HG03342 (cell line): ENCODE results near the gene NCSTN.

Source experiments
- ATAC-seq: cut with Tn5 transposase; IDR thresholded peaks from one replicate; pipeline ENCODE4 v1.9.1; 2021; ENCODE audit warnings: mild to moderate bottlenecking, moderate library complexity; ENCODE audit not compliant: unreplicated experiment

The NCSTN gene

GRCh38 chr1:160403244-160403643 is 60.1 kb downstream of the NCSTN start:
- no peak for ATAC-seq

- no peak for ATAC-seq
Measured at GRCh38 chr1:160404094-160404493, 60.9 kb downstream of the NCSTN start.

DNA sequence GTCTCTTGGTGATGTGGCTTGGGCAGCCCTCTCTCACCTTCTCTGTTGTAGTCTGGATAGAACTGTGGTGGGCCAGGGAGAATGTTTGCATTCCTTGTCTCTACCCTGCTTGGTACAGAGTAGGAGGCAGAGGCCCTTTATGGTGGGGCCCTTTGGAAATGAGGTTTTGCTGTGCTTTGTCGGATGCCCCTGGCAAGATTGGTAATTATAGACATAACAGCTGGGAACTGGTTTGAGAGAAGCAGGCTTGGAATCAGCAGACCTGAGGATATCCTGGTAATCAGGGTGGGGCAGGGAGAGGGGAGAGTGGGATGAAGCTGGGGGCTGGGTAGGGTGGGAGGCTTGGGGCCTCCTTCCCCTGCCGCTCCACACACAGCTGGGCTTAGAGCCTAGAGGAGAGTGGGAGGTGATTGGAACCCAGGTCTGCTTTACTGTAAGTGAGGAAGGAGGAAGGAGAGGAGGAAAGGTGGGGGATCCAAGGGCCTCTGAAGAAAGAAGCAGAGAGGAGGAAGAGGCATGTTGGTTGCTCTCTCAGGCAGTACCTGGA is 62.2 kb downstream of the NCSTN start:
- no peak for ATAC-seq

- ATAC-seq = no peak
Measured at GRCh38 chr1:160406131-160406968, 63.2 kb downstream of the NCSTN start.

GRCh38 chr1:160407839-160408801 is 64.9 kb downstream of the NCSTN start:
- no peak for ATAC-seq
